Measurements from ENCODE around the gene ZNF385A. TPM values are rescaled to one million over a fixed set of nuclear protein-coding genes. Genes with fewer than 3 reads are reported as not detected.
A peak's percentile ranks its signal among the peaks of the same experiment; 100 is the strongest.

The ZNF385A gene
- total and polyA plus RNA-seq, 2 of the 13 experiments (the other 11 are each of a cell fraction or from before 2014, with no cell fraction given) = 0.44 to 0.67 TPM

GRCh38 chr12:54358945-54359761 is 25.4 kb downstream of the ZNF385A start (continued):
- TF ChIP-seq, protein P1, sequence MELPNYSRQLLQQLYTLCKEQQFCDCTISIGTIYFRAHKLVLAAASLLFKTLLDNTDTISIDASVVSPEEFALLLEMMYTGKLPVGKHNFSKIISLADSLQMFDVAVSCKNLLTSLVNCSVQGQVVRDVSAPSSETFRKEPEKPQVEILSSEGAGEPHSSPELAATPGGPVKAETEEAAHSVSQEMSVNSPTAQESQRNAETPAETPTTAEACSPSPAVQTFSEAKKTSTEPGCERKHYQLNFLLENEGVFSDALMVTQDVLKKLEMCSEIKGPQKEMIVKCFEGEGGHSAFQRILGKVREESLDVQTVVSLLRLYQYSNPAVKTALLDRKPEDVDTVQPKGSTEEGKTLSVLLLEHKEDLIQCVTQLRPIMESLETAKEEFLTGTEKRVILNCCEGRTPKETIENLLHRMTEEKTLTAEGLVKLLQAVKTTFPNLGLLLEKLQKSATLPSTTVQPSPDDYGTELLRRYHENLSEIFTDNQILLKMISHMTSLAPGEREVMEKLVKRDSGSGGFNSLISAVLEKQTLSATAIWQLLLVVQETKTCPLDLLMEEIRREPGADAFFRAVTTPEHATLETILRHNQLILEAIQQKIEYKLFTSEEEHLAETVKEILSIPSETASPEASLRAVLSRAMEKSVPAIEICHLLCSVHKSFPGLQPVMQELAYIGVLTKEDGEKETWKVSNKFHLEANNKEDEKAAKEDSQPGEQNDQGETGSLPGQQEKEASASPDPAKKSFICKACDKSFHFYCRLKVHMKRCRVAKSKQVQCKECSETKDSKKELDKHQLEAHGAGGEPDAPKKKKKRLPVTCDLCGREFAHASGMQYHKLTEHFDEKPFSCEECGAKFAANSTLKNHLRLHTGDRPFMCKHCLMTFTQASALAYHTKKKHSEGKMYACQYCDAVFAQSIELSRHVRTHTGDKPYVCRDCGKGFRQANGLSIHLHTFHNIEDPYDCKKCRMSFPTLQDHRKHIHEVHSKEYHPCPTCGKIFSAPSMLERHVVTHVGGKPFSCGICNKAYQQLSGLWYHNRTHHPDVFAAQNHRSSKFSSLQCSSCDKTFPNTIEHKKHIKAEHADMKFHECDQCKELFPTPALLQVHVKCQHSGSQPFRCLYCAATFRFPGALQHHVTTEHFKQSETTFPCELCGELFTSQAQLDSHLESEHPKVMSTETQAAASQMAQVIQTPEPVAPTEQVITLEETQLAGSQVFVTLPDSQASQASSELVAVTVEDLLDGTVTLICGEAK (IDR thresholded peaks at IDR 0.05) = no peak
- TF ChIP-seq, protein P1 (CRISPR knock-in tag; IDR thresholded peaks at IDR 0.05) = no peak
- TF ChIP-seq, protein P2, sequence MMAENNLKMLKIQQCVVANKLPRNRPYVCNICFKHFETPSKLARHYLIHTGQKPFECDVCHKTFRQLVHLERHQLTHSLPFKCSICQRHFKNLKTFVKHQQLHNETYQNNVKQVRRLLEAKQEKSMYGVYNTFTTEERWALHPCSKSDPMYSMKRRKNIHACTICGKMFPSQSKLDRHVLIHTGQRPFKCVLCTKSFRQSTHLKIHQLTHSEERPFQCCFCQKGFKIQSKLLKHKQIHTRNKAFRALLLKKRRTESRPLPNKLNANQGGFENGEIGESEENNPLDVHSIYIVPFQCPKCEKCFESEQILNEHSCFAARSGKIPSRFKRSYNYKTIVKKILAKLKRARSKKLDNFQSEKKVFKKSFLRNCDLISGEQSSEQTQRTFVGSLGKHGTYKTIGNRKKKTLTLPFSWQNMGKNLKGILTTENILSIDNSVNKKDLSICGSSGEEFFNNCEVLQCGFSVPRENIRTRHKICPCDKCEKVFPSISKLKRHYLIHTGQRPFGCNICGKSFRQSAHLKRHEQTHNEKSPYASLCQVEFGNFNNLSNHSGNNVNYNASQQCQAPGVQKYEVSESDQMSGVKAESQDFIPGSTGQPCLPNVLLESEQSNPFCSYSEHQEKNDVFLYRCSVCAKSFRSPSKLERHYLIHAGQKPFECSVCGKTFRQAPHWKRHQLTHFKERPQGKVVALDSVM (CRISPR knock-in tag; IDR thresholded peaks at IDR 0.05) = no peak
- TF ChIP-seq HCFC1 (IDR thresholded peaks at IDR 0.05; ENCODE audit: low read depth, low read length) = 0 out of 2 replicates have a peak, but pooled peaks have one; percentile 2
- peak; percentile 45; the same call in 1 of the 3 replicates for TF ChIP-seq MXI1 (IDR thresholded peaks at IDR 0.05; ENCODE audit: borderline replicate concordance, low read depth, low read length)
- TF ChIP-seq MYC (CRISPR knock-in tag; IDR thresholded peaks at IDR 0.05; ENCODE audit: borderline replicate concordance) = peak; percentile 83
- peak; percentile 86 for TF ChIP-seq ZNF740 (CRISPR knock-in tag; IDR thresholded peaks at IDR 0.05)
- peak; percentile 54; the same call in 1 of the 2 replicates for TF ChIP-seq ZNF614 (CRISPR knock-in tag; IDR thresholded peaks at IDR 0.05; ENCODE audit: borderline replicate concordance)
- TF ChIP-seq TSC22D2 (CRISPR knock-in tag; IDR thresholded peaks at IDR 0.05; ENCODE audit: borderline replicate concordance) = no peak
- TF ChIP-seq POLR2G (IDR thresholded peaks at IDR 0.05; ENCODE audit: low read depth, low read length) = peak; percentile 35; the same call in 1 of the 2 replicates
- TF ChIP-seq ZBTB20 (CRISPR knock-in tag; IDR thresholded peaks at IDR 0.05; ENCODE audit: borderline replicate concordance, low read depth) = no peak
- TF ChIP-seq SIX4 (CRISPR knock-in tag; IDR thresholded peaks at IDR 0.05) = 0 out of 2 replicates have a peak, but pooled peaks have one; percentile 44
- TF ChIP-seq, protein P3, sequence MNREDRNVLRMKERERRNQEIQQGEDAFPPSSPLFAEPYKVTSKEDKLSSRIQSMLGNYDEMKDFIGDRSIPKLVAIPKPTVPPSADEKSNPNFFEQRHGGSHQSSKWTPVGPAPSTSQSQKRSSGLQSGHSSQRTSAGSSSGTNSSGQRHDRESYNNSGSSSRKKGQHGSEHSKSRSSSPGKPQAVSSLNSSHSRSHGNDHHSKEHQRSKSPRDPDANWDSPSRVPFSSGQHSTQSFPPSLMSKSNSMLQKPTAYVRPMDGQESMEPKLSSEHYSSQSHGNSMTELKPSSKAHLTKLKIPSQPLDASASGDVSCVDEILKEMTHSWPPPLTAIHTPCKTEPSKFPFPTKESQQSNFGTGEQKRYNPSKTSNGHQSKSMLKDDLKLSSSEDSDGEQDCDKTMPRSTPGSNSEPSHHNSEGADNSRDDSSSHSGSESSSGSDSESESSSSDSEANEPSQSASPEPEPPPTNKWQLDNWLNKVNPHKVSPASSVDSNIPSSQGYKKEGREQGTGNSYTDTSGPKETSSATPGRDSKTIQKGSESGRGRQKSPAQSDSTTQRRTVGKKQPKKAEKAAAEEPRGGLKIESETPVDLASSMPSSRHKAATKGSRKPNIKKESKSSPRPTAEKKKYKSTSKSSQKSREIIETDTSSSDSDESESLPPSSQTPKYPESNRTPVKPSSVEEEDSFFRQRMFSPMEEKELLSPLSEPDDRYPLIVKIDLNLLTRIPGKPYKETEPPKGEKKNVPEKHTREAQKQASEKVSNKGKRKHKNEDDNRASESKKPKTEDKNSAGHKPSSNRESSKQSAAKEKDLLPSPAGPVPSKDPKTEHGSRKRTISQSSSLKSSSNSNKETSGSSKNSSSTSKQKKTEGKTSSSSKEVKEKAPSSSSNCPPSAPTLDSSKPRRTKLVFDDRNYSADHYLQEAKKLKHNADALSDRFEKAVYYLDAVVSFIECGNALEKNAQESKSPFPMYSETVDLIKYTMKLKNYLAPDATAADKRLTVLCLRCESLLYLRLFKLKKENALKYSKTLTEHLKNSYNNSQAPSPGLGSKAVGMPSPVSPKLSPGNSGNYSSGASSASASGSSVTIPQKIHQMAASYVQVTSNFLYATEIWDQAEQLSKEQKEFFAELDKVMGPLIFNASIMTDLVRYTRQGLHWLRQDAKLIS (CRISPR knock-in tag; IDR thresholded peaks at IDR 0.05) = no peak

Data from HepG2 (cell line).